GM18907 (cell line): ENCODE results near the gene TFDP1.

Experiments
- ATAC-seq: cut with Tn5 transposase; IDR thresholded peaks from one replicate; pipeline ENCODE4 v1.9.1; 2021; ENCODE audit warnings: mild to moderate bottlenecking, moderate library complexity; ENCODE audit not compliant: unreplicated experiment

TFDP1 gene

GRCh38 chr13:113584205-113584869 is at the start of gene TFDP1:
TSS of gene TFDP1 (plus strand) at chr13:113584753. CDS start at chr13:113585838, 1,085 bp downstream.
- peak; percentile 86 for ATAC-seq

- no peak for ATAC-seq
These were observed 49.2 kb upstream of the TFDP1 start for GRCh38 chr13:113535381-113535781.

DNA sequence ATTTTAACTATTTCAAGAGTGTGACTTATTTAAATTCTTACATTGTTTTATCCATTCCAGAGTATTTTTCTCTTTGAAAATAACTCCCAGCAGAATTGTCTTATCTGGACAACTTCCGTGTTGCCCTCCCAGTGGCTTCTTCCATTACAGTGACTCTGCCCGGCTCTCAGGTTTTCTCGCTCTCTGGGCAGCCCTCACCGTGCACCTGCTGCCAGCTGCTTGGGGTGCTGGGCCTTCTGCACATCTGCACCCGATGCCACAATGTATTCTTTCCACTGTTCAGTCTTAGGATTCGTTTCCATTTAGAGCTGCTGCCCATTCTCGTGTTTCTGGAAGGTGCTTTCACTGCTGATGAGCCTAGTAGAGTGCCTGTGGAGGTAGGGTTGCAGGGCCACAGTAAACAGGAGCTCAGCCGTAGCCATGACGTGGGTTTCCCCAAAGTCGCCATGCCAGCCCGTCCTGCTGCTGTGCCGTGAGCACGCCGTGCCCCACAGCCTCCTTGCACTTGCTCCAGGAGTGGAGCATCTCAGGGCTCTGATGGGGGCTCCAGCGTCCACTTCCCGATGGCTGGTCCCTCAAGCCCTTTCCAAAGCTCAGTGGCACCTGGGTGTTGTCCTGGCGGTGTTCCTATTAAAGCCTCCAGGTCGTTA is 48.0 kb upstream of the TFDP1 start:
- no peak for ATAC-seq

DNA sequence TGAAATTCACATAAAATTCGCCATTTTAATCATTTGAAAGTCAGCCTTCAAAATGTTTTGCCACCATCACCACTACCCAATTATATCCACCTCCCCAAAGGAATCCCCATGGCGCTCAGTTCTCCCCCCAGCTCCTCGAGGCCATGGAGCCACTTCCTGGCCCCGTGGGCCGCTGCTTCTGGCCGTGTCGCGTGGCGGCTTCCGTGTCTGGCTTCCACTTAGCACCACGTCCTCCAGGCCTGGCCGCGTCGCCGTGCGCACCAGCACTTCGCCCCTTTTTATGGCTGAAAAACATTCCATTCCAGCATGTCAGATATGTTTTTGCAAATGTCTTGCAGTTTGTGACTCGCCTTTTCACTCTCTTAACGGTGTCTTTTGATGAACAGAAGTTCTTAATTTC is 47.3 kb upstream of the TFDP1 start:
- ATAC-seq: no peak

DNA sequence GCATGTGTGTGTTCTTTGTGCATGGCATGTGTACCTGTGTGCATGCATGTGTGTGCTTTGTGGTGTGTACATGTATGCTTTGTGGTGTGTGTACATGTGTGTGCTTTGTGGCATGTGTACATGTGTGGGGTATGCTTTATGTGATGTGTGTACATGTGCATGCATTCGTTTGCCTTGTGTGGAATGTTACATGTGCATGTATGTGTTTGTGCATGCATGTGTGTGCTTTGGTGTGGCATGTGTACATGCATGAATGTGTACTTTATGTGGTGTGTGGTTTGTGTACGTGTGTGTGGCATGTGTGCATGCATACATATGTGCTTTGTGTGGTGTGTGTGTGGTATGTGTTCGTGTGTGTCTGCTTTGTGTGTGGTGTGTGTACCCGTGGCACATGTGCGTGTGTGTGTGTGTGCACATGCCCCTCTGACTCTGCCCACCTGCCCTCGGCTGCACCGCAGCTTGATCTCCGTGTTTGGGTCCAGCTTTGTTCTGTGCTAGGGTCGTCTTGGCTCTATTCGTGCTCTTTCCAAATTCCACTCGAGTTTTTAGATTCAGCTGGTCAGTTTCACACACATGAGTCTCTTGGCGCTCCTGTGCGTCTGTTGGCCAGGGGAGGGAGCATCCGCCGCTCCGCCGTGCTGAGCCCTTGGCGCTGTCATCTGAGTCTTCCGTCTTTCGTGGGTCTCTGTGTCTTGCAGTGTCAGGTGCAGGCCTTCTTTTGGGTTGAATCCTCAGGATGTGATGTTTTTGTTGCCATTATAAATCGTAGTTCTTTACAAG is 46.5 kb upstream of the TFDP1 start:
- no peak for ATAC-seq

DNA sequence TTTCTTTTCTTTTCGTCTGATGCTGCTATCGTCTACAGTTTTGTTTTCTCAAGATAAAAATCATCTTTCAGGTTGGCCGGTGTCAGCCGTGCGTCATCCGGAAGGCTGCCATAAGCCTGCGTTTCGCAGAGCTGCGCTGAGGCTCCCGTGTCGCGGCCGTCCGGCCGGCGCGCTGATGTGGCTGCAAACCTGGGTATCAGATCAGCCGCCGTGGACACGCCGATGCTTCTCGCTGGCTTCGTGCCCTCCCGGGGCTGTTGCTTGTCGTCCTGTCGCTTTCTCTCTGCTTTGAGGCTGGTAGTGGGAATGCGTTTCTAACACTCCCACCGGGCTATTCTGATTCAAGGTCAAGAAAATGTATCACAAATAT is 45.9 kb upstream of the TFDP1 start:
- ATAC-seq: no peak

GRCh38 chr13:113539176-113539575 is 45.4 kb upstream of the TFDP1 start:
- no peak for ATAC-seq

- ATAC-seq: no peak
These were observed 44.7 kb upstream of the TFDP1 start for GRCh38 chr13:113539822-113540221.

- no peak for ATAC-seq
These were observed 44.0 kb upstream of the TFDP1 start for GRCh38 chr13:113540523-113540922.

- ATAC-seq: no peak
These were observed 41.7 kb upstream of the TFDP1 start for GRCh38 chr13:113542751-113543424.

DNA sequence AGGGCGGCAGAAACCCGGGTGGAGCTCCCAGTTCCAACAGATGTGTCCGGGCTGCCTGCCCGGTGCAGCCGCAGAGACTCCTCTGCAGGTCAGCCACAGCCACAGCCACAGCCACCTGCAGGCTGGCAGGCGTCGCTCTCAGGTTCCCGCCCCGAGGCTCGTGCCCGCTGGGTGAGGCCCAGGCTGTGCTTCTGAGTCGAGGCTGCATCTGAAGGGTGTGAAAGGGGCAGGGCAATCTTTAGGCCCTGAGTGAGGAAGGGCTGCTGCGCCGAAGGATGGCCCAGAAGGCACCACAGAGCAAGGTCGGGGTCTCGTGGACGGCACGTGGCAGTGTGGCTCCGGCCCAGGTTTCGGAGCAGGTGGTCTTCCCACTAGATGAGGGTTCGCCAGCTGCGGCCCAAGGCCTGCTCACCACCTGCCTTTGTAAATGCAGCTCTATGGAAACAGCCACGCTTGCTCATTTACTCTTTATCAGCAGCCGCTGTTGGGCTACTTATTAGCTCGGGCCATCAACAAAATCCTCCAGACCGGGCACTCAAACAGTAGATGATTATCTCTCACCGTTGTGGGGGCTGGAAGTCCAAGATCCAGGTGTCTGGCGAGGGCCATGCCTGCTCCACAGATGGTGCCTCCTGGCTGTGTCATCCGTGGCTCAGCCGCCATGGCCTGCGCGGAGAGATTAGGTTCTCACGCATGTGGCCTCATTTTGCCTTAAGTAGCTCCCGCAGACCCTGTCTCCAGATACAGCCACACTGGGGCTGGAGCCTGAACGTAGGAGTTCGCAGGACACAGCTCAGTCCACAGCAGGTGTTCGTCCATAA is 40.3 kb upstream of the TFDP1 start:
- ATAC-seq: no peak

DNA sequence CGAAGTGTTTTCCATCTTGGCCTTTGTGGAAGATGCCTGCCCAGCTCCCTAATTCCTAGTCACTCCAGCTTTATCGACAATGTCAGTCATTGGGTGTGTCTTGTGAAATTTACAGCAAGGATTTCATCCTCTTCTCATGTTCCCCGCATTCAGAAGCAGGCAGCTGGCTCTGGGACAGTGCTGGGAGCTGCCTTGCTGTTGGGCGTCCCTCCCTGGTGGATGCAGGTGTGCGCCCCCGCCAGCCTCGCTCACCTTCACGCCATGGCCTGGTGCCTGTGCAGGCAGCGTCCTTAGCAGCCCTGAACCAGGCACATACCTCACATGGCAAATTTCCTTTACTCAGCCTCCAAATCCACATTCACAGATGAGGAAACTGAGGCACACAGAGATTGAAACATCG is 39.7 kb upstream of the TFDP1 start:
- ATAC-seq: no peak

- ATAC-seq: no peak
These were observed 39.1 kb upstream of the TFDP1 start for GRCh38 chr13:113545455-113545930.

DNA sequence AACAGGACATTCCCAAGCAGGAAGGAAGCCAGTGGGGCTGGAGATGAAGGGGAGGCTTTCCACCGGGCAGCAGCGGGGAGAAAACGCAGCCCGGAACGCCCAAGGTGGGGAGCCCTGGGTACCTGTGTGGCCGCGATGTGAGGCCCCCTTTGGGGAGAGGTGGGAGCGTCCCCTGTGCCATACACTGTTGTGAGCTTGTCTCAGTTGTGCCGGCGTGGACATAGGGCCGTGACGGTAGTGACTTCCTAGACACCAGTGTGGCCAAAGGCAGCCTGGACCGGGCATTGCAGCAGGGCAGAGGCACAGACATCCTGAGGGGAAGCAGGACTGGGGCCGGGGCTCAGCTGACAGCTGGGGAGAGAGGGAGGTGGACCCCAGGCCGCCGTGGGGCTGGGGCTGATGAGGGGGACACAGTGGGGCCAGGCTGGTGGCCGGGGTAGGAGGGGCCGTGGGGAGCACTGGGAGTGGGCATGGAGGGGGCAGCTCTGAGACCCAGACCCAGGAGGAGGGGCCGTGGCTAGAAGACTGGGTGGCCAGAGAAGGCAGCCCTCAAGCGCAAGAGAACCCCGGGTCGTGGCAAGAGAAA is 38.5 kb upstream of the TFDP1 start:
- ATAC-seq: no peak

GRCh38 chr13:113546571-113547237 is 37.8 kb upstream of the TFDP1 start:
- no peak for ATAC-seq

DNA sequence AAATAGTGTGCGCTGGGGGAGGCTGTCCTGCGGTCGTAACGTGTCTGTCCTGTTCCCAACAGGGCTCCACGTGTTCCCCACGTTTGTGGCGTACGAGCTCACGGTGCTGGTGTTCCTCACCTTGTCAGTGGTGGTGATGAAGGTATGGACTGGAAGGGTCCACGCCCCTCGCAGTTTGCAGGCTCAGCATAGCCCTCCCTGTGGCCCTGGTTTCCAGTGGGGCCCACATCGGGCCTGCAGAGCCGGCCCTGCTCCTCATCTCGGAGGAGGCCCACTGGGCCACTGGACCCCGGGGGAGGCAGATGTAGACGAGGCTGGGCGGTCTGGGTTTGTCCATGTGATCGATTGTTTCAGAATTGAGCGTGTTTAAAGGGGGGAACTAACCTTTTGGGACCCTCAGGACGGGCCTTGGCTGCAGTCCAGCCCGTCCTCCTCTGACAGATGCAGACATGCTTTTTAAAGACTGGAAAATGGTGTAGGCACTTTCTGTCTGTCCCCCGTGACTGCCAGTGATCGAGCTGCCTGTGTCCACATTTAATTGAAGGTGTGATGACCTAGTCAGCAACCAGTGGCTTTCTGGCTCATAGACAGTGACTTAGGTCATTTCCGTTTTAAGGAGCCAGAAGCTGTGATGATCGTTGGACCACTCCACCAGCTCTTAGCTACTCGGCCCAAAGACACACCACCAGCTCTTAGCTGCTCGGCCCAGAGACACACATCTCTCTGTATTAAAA is 37.1 kb upstream of the TFDP1 start:
- no peak for ATAC-seq

DNA sequence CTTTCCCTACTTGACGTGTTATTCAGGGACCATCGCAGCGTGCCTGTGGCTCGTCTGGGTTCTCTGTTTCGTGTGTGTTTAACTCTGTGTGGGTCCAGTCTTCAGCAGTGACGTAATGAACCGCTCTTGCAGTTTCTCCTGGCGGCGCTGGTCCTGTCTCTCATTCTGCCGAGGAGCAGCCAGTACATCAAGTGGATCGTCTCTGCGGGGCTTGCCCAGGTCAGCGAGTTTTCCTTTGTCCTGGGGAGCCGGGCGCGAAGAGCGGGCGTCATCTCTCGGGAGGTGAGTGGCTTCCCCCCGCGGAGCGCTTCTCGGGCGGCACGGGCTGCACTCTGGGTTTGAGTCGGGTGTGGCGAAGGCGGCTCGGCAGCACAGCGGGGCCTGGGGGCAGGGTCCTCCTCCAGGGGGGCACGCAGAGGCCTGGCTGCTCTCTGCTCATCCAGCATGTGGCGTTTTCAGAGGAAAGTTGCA is 36.3 kb upstream of the TFDP1 start:
- no peak for ATAC-seq

GRCh38 chr13:113548778-113549621 is 35.6 kb upstream of the TFDP1 start:
- no peak for ATAC-seq
